ENCODE measurements around the gene DPEP3.
"Not testable (repeated sequence)": the region's sequence is repeated elsewhere in the genome, so short reads cannot be mapped to it uniquely, and the experiment has no call there.

DPEP3 gene

DNA sequence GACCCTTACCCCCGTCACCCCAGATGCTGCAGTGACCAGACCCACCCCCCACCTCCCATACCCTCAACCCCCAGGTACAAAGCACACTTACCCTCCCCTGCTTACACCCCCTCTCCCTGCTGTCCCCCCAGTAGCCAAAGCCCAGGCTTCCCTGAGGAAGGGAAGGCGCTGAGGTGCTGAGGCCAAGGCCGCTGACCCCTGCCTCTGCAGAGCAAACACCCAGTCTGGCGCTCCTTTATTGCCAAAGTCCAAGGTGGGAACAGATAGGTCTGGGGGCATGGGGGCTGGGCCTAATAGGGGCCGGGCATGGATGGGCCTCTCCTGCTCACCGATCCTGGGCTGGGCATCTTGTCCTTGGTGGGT, 37.1 kb downstream of the DPEP3 start:
- peaks cover 87% of the 10 kb centered on the region for H3K36me3 ChIP-seq (ENCODE audit: control insufficient read depth, insufficient read depth, low read length)
- 86 to 97% methylated on average over 2 to 4 of the region's 6 CpGs for WGBS, 2 experiments (ENCODE audit: insufficient coverage in 2 of 2)
- H3K9me3 ChIP-seq (ENCODE audit: control insufficient read depth, low read length) = no peaks in the 10 kb centered on the region
- H3K27ac ChIP-seq (ENCODE audit: low read depth, low read length, severe bottlenecking) = no peak overlapping the region
- no peak overlapping the region for H3K4me3 ChIP-seq (ENCODE audit: extremely low read depth, insufficient read depth, low read length, poor library complexity, severe bottlenecking)
- H3K4me1 ChIP-seq (ENCODE audit: control insufficient read depth, insufficient read depth, low read length, poor library complexity, severe bottlenecking) = no peaks in the 10 kb centered on the region

GRCh38 chr16:67942510-67943255, 37.6 kb downstream of the DPEP3 start:
- no peak overlapping the region for H3K27ac ChIP-seq (ENCODE audit: low read depth, low read length, severe bottlenecking)
- peaks cover 82% of the 10 kb centered on the region for H3K36me3 ChIP-seq (ENCODE audit: control insufficient read depth, insufficient read depth, low read length)

GRCh38 chr16:67942200-67942509, 38.1 kb downstream of the DPEP3 start:
- Histone ChIP-seq H3K4me1 (ENCODE audit: control insufficient read depth, insufficient read depth, low read length, poor library complexity, severe bottlenecking) (no peaks in the 10 kb centered on the region), H3K27ac (ENCODE audit: low read depth, low read length, severe bottlenecking) (no peak overlapping the region), H3K9me3 (ENCODE audit: control insufficient read depth, low read length) (no peaks in the 10 kb centered on the region), H3K4me3 (ENCODE audit: extremely low read depth, insufficient read depth, low read length, poor library complexity, severe bottlenecking) (no peak overlapping the region), H3K36me3 (ENCODE audit: control insufficient read depth, insufficient read depth, low read length) (peaks cover 76% of the 10 kb centered on the region)
- WGBS, 2 experiments (ENCODE audit: insufficient coverage in 2 of 2) = 84 to 88% methylated on average over 6 of the region's 6 CpGs

More at GRCh38 chr16:67942510-67943255, 37.6 kb downstream of the DPEP3 start:
- no peak overlapping the region for H3K4me3 ChIP-seq (ENCODE audit: extremely low read depth, insufficient read depth, low read length, poor library complexity, severe bottlenecking)
- H3K4me1 ChIP-seq (ENCODE audit: control insufficient read depth, insufficient read depth, low read length, poor library complexity, severe bottlenecking) = no peaks in the 10 kb centered on the region
- 93 to 96% methylated on average over 26 to 27 of the region's 27 CpGs for WGBS, 2 experiments (ENCODE audit: insufficient coverage in 2 of 2)
- H3K9me3 ChIP-seq (ENCODE audit: control insufficient read depth, low read length) = no peaks in the 10 kb centered on the region

DNA sequence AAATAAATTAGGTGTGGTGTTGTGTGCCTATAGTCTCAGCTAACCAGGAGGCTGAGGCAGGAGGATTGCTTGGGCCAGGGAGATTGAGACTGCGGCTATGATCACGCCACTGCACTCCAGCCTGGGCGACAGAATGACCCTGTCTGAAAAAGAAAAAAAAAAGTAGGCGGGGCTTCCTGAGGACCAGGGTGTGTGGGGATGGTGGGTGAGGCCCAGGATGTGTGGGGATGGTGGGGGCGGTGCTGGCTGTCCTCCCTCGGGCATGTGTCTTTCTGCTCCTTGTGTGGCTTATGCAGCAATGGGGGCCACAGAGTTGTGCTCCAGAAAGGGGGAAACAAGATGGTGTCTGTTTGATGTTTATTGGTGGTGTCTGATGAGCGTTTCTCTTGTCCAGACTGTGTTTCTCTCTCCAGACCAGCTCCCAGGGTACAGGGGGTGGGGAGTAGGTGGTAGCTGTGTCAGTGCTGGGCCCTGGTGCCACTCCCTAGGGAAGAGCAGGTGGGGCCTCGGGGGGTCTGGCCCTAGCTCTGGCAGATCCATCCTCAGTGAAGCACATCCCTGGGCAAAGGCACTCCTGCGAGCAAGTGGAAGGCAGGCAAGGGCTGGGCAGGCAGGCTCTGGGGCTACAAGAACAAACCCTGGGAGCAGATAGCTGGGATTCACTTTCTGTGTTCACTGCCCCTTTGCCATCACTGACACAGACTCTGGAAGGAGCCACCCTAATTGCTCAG, 38.7 kb downstream of the DPEP3 start:
- Histone ChIP-seq H3K4me3 (ENCODE audit: extremely low read depth, insufficient read depth, low read length, poor library complexity, severe bottlenecking) (no peak overlapping the region), H3K4me1 (ENCODE audit: control insufficient read depth, insufficient read depth, low read length, poor library complexity, severe bottlenecking) (no peaks in the 10 kb centered on the region), H3K36me3 (ENCODE audit: control insufficient read depth, insufficient read depth, low read length) (peaks cover 71% of the 10 kb centered on the region), H3K9me3 (ENCODE audit: control insufficient read depth, low read length) (no peaks in the 10 kb centered on the region), H3K27ac (ENCODE audit: low read depth, low read length, severe bottlenecking) (no peak overlapping the region)
- 88 to 93% methylated on average over 4 to 8 of the region's 9 CpGs for WGBS, 2 experiments (ENCODE audit: insufficient coverage in 2 of 2)

DNA sequence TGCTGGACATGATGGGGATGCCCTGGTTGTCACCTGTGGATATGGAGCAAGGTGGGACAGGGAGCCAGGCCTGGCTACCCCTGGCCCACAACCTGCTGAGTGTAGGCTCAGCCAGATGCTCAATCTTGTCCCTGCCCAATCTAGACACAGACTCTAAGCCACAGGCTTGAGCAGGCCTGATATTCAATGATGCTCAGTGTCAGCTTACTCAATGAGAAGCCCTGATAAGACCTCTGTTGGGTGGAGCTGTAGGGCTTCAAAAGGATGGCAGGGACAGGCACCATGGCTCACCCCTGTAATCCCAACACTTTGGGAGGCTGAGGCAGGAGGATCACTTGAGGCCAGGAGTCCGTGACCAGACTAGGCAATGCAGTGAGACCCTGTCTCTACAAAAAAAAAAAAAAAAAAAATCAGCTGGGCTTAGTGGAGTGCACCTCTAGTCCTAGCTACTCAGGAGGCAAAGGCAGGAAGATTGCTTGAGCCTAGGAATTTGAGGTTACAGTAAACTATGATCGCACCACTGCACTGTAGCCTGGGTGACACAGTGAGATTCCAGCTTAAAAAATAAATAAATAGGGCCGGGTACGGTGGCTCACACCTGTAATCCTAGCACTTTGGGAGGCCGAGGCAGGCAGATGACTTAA, 39.7 kb downstream of the DPEP3 start:
- WGBS, 2 experiments (ENCODE audit: insufficient coverage in 2 of 2) = 83 to 88% methylated on average over 4 to 5 of the region's 5 CpGs
- Histone ChIP-seq H3K4me1 (ENCODE audit: control insufficient read depth, insufficient read depth, low read length, poor library complexity, severe bottlenecking) (no peaks in the 10 kb centered on the region), H3K36me3 (ENCODE audit: control insufficient read depth, insufficient read depth, low read length) (peaks cover 61% of the 10 kb centered on the region), H3K4me3 (ENCODE audit: extremely low read depth, insufficient read depth, low read length, poor library complexity, severe bottlenecking) (no peak overlapping the region), H3K27ac (ENCODE audit: low read depth, low read length, severe bottlenecking) (no peak overlapping the region), H3K9me3 (ENCODE audit: control insufficient read depth, low read length) (no peaks in the 10 kb centered on the region)

GRCh38 chr16:67939507-67940445, 40.5 kb downstream of the DPEP3 start:
- no peak overlapping the region for H3K4me3 ChIP-seq (ENCODE audit: extremely low read depth, insufficient read depth, low read length, poor library complexity, severe bottlenecking)
- H3K4me1 ChIP-seq (ENCODE audit: control insufficient read depth, insufficient read depth, low read length, poor library complexity, severe bottlenecking) = peaks cover under 1% of the 10 kb centered on the region
- no peaks in the 10 kb centered on the region for H3K9me3 ChIP-seq (ENCODE audit: control insufficient read depth, low read length)
- peaks cover 53% of the 10 kb centered on the region for H3K36me3 ChIP-seq (ENCODE audit: control insufficient read depth, insufficient read depth, low read length)
- WGBS, 2 experiments (ENCODE audit: insufficient coverage in 2 of 2) = 95 to 98% methylated on average over 29 to 32 of the region's 33 CpGs
- H3K27ac ChIP-seq (ENCODE audit: low read depth, low read length, severe bottlenecking) = no peak overlapping the region

DNA sequence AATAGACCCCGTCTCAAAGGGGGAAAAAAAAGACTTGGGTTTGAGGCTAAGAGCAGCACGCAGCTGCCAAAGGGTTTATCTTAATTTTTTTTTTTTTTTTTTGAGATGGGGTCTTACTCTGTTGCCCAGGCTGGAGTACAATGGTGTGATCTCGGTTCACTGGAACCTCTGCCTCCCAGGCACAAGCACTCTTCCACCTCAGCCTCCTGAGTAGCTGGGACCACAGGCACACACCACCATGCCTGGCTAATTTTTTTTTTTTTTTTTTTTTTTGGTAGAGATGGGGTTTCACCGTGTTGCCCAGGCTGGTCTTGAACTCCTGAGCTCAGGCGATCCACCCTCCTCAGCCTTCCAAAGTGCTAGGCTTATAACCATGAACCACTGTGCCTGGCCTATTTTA, 42.6 kb downstream of the DPEP3 start:
- H3K4me3 ChIP-seq (ENCODE audit: extremely low read depth, insufficient read depth, low read length, poor library complexity, severe bottlenecking) = not testable (repeated sequence)

DNA sequence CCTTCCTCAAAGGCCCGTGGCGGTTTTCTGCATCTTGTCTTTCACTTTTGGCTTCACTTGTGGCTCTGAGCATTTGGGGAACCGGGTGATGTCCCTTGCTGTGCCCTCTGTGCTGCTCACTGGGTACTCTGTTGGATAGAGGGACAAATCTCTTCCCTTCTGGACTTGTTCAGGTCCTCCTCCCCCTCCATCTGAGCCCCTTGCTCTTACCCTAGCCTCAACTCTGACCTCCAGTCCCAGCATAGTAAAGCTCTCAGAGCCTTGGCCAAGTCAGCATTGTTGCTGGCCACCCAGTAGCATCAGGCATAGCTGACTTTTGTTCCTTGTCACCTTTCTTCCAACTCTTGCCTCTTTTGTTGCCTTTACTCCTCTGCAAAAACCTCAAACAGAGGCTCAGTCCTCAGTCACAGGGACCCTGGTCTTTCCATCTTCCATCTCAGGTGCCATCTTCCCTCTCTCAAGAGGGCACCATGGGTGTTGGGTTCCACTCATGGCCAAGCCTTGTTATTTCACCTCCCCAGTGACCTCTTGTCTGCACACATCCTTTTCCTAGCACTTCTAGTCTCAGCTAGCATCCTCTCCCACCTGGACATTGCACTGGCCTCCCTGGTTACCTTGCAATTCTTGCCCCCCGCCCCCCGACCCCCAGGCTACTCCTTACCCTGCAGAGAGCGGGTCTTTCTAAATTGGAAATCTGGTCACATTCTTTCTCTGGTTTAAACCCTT, 43.3 kb downstream of the DPEP3 start:
- Histone ChIP-seq H3K4me1 (ENCODE audit: control insufficient read depth, insufficient read depth, low read length, poor library complexity, severe bottlenecking) (peaks cover 3% of the 10 kb centered on the region), H3K9me3 (ENCODE audit: control insufficient read depth, low read length) (no peaks in the 10 kb centered on the region), H3K27ac (ENCODE audit: low read depth, low read length, severe bottlenecking) (no peak overlapping the region), H3K4me3 (ENCODE audit: extremely low read depth, insufficient read depth, low read length, poor library complexity, severe bottlenecking) (peak overlapping the region; percentile 86), H3K36me3 (ENCODE audit: control insufficient read depth, insufficient read depth, low read length) (peaks cover 26% of the 10 kb centered on the region)
- 28 to 44% methylated on average over 3 to 4 of the region's 6 CpGs for WGBS, 2 experiments (ENCODE audit: insufficient coverage in 2 of 2)

More for the DNA sequence above, 42.6 kb downstream of the DPEP3 start:
- not testable (repeated sequence) for H3K27ac ChIP-seq (ENCODE audit: low read depth, low read length, severe bottlenecking); H3K4me1 ChIP-seq (ENCODE audit: control insufficient read depth, insufficient read depth, low read length, poor library complexity, severe bottlenecking); H3K9me3 ChIP-seq (ENCODE audit: control insufficient read depth, low read length)
- peaks cover 32% of the 10 kb centered on the region for H3K36me3 ChIP-seq (ENCODE audit: control insufficient read depth, insufficient read depth, low read length)
- WGBS, 2 experiments (ENCODE audit: insufficient coverage in 2 of 2) = 100% methylated on average over 1 to 2 of the region's 5 CpGs

GRCh38 chr16:67936124-67936879, 44.0 kb downstream of the DPEP3 start, which contains the start of gene PSMB10:
PSMB10 (minus strand) TSS chr16:67936850; CDS start chr16:67936749, 101 bp downstream.
- Histone ChIP-seq H3K4me1 (ENCODE audit: control insufficient read depth, insufficient read depth, low read length, poor library complexity, severe bottlenecking) (peaks cover 3% of the 10 kb centered on the region), H3K4me3 (ENCODE audit: extremely low read depth, insufficient read depth, low read length, poor library complexity, severe bottlenecking) (peak within 1 kb of the TSS; percentile 86), H3K9me3 (ENCODE audit: control insufficient read depth, low read length) (no peaks in the 10 kb centered on the region), H3K27ac (ENCODE audit: low read depth, low read length, severe bottlenecking) (peak within 1 kb of the TSS; percentile 62), H3K36me3 (ENCODE audit: control insufficient read depth, insufficient read depth, low read length) (peaks cover 18% of the 10 kb centered on the region)
- WGBS, 2 experiments (ENCODE audit: insufficient coverage in 2 of 2) = 2 to 3% methylated on average over 45 to 53 of the region's 54 CpGs
